KG1 (cell line): ENCODE measurements around the gene LAMC1.

ENCODE experiments used
- DNase-seq: peaks from one replicate; lab custom pipeline; 2025; lab: John Stamatoyannopoulos, UW

Gene LAMC1

DNA sequence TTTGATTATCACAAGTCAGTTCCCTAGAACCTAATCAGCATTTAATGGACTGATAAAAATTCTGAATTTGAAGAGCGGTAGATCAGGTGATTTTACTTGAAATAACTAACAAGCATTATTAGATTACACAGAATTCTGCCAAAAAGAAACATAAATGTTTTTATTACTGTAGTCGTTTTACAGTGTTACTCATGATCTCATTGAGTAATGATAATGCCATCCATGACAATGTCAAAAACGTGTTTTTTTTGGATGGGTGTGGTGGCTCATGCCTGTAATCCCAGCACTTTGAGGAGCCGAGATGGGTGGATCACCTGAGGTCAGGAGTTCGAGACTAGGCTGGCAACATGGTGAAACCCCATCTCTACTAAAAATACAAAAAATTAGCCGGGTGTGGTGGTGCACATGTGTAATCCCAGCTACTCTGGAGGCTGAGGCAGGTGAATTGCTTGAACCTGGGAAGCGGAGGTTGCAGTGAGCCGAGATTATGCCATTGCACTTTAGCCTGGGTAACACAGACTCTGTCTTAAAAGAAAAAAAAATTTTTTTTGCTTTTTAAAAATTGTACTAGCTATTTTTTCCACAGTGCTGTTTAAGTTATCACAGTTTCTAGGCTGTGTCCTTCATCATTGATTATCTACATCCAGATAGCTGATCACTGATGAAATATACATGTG lies 56.6 kb downstream of the LAMC1 start:
- no peak for DNase-seq

DNA sequence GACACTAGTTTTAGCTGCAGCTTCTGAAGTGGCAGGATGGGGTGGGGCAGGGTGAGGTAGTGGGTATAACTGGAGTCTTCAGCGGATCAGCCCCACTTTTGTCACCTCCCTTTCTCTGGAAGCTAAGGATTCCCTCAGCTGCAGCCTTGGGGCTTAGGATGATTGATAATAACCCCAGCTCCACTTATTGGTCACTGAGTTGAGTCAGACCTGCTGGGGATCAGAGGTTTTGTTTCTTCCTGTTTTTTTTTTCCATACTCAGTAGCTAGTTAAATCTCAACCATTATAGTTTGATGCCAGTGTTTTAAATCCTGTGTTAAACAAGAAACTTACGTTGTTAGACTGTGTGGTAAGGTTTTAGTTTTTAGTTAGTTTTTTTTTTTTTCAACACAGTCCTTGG lies 57.2 kb downstream of the LAMC1 start:
- DNase-seq, result no peak

GRCh38 chr1:183081402-183082120 lies 58.3 kb downstream of the LAMC1 start:
- DNase-seq, result no peak

- no peak for DNase-seq
These were observed 59.4 kb downstream of the LAMC1 start for GRCh38 chr1:183082650-183083049.

DNA sequence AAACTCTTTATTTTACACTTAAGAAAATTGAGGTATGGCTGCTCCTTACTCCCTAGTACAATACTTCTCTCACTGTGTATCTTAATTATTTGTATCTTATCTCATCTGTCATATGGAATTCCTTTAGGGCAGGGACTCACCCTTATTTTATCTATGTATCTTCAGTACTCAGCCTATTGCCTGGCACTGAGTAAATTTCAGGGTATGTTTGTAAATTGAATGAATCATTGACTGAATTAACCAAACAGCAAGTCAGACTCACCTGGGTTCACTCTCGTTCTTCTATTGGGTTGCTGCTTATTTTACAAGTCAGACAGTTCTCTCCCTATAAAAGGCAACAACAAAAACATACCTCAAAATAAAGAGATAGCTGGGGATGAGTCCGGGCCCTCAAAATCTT lies 63.8 kb downstream of the LAMC1 start:
- no peak for DNase-seq

- DNase-seq, result no peak
These were observed 65.9 kb downstream of the LAMC1 start for GRCh38 chr1:183089025-183089639.

- DNase-seq, result no peak
These were observed 67.3 kb downstream of the LAMC1 start for GRCh38 chr1:183090391-183091006.

GRCh38 chr1:183091181-183091580 lies 68.0 kb downstream of the LAMC1 start:
- no peak for DNase-seq

- DNase-seq, result no peak
These were observed 69.1 kb downstream of the LAMC1 start for GRCh38 chr1:183092350-183092749.

DNA sequence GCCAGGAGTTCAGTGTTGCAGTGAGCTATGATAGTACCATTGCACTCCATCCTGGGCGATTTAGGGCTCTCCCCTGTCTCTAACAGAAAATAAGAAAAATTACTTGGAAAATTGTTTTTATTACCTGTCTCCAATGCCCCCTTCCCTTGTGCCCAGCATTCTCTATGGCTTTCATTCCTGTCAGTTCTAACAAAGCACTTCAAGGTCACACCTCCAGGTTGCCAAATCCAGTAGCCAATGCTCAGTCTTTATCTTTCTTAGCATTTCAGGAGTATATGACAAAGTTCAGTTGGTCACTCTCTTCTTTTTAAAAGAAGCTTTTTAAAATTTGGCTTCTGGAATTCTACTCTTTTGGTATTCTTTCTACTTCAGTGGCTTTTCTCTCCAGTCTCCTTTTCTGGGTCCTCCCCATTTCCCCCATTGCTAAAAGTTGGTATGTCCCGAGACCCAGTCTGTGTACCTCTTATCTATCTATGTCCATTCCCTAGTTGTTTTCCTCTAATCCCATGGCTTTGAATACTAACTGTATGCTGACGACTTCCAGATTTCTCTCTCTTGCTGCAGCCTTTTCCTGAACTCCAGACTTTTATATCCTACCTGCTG lies 69.9 kb downstream of the LAMC1 start:
- no peak for DNase-seq

GRCh38 chr1:183093786-183094298 lies 70.6 kb downstream of the LAMC1 start:
- DNase-seq, result no peak

- no peak for DNase-seq
These were observed 71.1 kb downstream of the LAMC1 start for GRCh38 chr1:183094351-183094750.

DNA sequence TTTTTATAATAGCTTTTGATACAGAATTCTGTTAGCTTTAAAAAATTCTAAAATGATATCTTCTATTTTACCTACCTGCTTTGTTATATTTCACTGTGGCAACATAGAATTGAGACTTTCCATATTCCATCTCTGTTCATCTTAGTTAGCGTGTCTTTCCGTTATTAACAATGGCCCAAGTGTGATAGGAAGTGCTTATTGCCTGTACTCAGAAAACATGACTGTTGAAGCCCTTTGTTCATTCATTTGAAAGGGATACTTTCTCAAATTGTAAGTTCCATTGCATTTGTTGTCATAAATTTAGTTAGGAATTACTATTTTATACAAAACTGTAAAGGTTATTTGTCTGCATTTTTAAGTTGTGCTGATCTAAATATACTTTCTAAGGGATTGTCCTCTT lies 73.1 kb downstream of the LAMC1 start:
- DNase-seq, result no peak

- DNase-seq, result no peak
These were observed 73.7 kb downstream of the LAMC1 start for GRCh38 chr1:183096894-183097293.

- no peak for DNase-seq
These were observed 74.3 kb downstream of the LAMC1 start for GRCh38 chr1:183097438-183098051.

GRCh38 chr1:183098317-183098716 lies 75.1 kb downstream of the LAMC1 start:
- DNase-seq, result no peak

DNA sequence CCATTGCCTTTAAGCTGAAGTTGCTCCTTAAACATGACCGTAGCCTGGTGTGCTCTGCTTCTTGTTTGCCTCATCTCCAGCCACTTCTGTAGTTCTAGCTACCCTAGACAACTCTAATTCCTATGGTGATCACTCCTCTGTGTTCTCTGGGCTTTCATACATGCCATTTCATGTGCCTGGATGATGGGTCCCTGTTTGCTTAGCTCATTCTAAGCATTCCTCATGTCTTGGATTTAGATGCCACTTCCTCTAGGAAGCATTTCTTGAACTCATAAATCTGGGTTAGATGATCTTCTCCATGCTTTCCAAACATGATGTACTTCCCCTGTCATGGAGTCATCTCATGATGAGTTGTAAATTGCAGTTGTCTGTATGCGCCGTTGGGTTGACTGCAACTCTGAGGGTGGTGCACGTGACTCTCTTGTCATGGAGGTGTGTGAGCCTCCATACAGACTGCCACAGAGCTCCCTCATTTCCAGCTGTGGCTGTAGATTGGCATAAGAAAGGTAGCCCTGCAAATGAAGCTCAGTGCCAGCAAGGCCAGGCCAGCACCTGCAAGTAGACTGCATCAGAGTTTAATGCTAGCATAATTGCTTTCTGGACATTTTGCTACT lies 77.2 kb downstream of the LAMC1 start:
- no peak for DNase-seq

GRCh38 chr1:183101081-183101480 lies 77.9 kb downstream of the LAMC1 start:
- no peak for DNase-seq

DNA sequence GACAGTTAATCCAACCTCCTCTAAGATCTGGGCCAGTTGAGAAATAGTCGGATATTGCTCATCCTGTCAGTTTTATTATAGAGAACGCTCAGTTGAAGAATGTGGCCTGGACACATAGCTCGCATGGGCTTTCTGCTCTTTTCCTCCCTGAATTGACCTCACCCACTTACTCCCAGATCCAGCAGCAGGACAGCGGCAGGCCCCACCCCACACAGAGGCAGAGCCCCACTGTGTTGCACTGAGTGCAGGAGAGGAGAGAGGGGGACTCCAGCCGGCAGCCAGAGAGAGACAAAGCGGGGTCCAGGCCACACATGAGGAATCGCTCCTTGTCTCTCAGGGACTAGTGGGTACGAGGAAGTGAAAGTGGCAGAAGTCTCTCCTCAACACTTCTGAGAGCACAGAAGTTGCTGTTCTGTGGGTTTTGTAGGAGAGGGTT lies 78.6 kb downstream of the LAMC1 start:
- DNase-seq, result no peak

DNA sequence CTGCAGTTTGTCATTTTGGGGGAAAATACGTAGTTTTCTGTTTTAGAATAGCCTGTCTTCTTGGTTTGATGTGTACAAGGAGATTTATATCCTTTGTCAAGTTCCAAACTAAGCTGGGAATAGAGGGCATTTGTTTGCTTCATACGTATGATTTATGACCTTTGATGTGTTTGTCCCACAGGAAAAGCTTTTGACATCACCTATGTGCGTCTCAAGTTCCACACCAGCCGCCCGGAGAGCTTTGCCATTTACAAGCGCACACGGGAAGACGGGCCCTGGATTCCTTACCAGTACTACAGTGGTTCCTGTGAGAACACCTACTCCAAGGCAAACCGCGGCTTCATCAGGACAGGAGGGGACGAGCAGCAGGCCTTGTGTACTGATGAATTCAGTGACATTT lies 79.9 kb downstream of the LAMC1 start:
- no peak for DNase-seq

DNA sequence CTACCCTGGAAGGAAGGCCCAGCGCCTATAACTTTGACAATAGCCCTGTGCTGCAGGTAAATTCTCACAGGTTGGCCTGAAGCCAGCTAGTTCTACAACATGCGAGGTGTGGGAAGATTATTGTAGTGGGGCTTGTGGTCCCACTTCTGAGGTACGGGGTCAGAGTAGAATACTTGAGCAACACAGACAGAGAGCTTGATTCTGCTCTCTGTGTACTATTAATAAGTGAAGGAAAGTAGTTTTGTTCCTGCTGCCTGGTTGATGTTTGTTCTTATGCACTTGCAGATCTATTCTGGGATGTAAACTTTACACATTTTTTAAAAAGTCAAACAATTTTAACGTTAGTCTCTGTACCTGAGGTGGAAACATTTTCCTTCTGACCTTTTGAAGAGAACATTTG lies 80.4 kb downstream of the LAMC1 start:
- no peak for DNase-seq
